SU-DHL-6 (cell line): ENCODE measurements around the gene ARL8B.
"Not testable (repeated sequence)": the region's sequence is repeated elsewhere in the genome, so short reads cannot be mapped to it uniquely, and the experiment has no call there.

Source experiments
- H2AFZ ChIP-seq: fragments of 200-600 bp; sonication (generic); 2 replicates; pipeline ENCODE4 v1.6.1; 2014; ENCODE audit warnings: low read depth, mild to moderate bottlenecking, moderate library complexity, mixed read lengths, antibody characterized with exemption, low read length; ENCODE audit not compliant: severe bottlenecking
- H3F3A ChIP-seq: fragments of 200-600 bp; shearing (Covaris generic); 2 replicates; pipeline ENCODE4 v1.6.0; 2016; ENCODE audit warnings: antibody characterized with exemption, mild to moderate bottlenecking; ENCODE audit not compliant: insufficient read depth
- H3K27ac ChIP-seq: fragments of 200-600 bp; sonication (generic); 2 replicates; pipeline ENCODE4 v1.5.1; 2016; ENCODE audit warnings: low read depth, mild to moderate bottlenecking, low read length, moderate library complexity, mixed read lengths
- H3K27me3 ChIP-seq: fragments of 200-600 bp; sonication (generic), shearing (Covaris generic); 2 replicates; pipeline ENCODE4 v1.6.0; 2014; ENCODE audit warnings: mild to moderate bottlenecking, low read length
- H3K36me3 ChIP-seq: fragments of 200-600 bp; sonication (generic); 2 replicates; pipeline ENCODE4 v1.6.1; 2014; ENCODE audit warnings: mild to moderate bottlenecking, low read length, mixed read lengths
- H3K4me2 ChIP-seq: fragments of 300-600, 200-600 bp; shearing (Covaris generic), sonication (generic); 2 replicates; pipeline ENCODE4 v1.6.0; 2014; ENCODE audit warnings: low read length, low read depth, mild to moderate bottlenecking; ENCODE audit not compliant: poor library complexity, severe bottlenecking
- H3K4me3 ChIP-seq: fragments of 200-600 bp; sonication (generic); 2 replicates; pipeline ENCODE4 v1.5.1; 2014; ENCODE audit warnings: antibody characterized with exemption, low read length, mild to moderate bottlenecking, mixed read lengths; ENCODE audit not compliant: insufficient read depth, poor library complexity, severe bottlenecking
- H3K79me2 ChIP-seq: fragments of 200-600 bp; sonication (generic); 2 replicates; pipeline ENCODE4 v1.6.1; 2014; ENCODE audit warnings: mild to moderate bottlenecking, low read length, moderate library complexity; ENCODE audit not compliant: insufficient read depth
- H3K9ac ChIP-seq: fragments of 200-600 bp; sonication (generic); 2 replicates; pipeline ENCODE4 v1.7.0; 2014; ENCODE audit warnings: mild to moderate bottlenecking, low read length
- H3K9me2 ChIP-seq: fragments of 200-600 bp; sonication (generic); replicated peaks from 2 replicates; pipeline ENCODE4 v1.6.1; 2014; ENCODE audit warnings: low read length; ENCODE audit not compliant: insufficient read depth
- H3K9me3 ChIP-seq: fragments of 200-600 bp; sonication (generic); 2 replicates; pipeline ENCODE4 v1.6.1; 2014; ENCODE audit warnings: low read length, mixed read lengths; ENCODE audit not compliant: insufficient read depth
- H4K20me1 ChIP-seq: fragments of 200-600 bp; sonication (generic); 2 replicates; pipeline ENCODE4 v1.6.1; 2014; ENCODE audit warnings: low read depth, mild to moderate bottlenecking, antibody characterized with exemption, low read length, moderate library complexity, mixed read lengths
- EZH2phosphoT487 ChIP-seq: fragments of 200-600 bp; sonication (generic), shearing (Covaris generic); conservative IDR thresholded peaks from 2 replicates; pipeline ENCODE4 v1.6.1; 2018; ENCODE audit warnings: mild to moderate bottlenecking, antibody characterized with exemption, low read length, moderate library complexity, mixed read lengths
- TF ChIP-seq, protein P1 (sequence below): fragments of 200-600 bp; sonication (generic); IDR thresholded peaks from one replicate; pipeline ENCODE4 v1.5.1; 2017; ENCODE audit warnings: antibody characterized with exemption, mild to moderate bottlenecking, low read length, moderate library complexity; ENCODE audit not compliant: insufficient read depth, poor library complexity, severe bottlenecking

ARL8B gene

DNA sequence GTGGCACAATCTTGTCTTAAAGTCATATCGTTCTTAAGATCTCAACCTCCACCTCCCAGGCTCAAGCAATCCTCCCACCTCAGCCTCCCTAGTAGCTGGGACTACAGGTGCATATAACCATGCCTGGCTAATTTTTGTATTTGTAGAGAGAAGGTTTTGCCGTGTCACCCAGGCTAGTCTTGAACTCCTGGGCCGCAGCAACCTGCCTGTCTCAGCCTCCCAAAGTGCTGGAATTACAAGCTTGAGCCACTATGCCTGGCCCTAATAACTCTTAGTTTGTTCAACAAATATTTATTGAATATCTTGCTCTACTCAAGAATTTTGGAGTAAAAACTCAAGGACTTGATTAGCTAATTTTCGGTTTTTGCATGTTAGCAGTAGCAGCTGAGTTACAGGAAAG is 46.0 kb downstream of the ARL8B start:
- H4K20me1 ChIP-seq, result no peaks in the 10 kb centered on the region
- no peaks in the 10 kb centered on the region for H3K9me2 ChIP-seq
- no peak overlapping the region for H2AFZ ChIP-seq
- no peak overlapping the region for H3K9ac ChIP-seq
- H3F3A ChIP-seq, result peaks cover 11% of the 10 kb centered on the region
- no peak overlapping the region for H3K4me3 ChIP-seq
- H3K4me2 ChIP-seq, result peak overlapping the region; percentile 47
- H3K27ac ChIP-seq, result peak overlapping the region; percentile 22; the same call in 1 of the 2 replicates
- no peaks in the 10 kb centered on the region for H3K9me3 ChIP-seq
- peaks cover 12% of the 10 kb centered on the region; the same call in 1 of the 2 replicates for H3K36me3 ChIP-seq
- no peak for TF ChIP-seq EZH2phosphoT487
- H3K27me3 ChIP-seq, result no peaks in the 10 kb centered on the region
- H3K79me2 ChIP-seq, result peaks cover 81% of the 10 kb centered on the region

DNA sequence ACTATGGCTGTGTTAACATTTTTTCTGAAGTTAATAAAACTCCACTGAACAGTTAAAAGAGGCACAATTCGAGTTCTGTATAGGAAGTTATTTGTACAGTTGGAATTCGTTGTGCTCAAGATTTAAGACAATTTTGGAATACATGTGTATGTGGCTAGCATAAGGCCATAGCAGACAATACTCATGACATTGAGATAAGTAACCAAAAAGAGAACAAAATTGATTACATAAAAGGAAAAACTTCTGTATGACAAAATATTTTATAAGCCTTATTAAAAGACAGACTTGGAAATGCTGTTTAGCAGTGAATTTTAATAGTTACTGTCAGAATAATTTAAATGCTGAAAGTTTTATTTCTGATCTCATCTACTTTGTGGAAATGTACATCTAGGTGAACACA is 47.7 kb downstream of the ARL8B start:
- TF ChIP-seq, protein P1, sequence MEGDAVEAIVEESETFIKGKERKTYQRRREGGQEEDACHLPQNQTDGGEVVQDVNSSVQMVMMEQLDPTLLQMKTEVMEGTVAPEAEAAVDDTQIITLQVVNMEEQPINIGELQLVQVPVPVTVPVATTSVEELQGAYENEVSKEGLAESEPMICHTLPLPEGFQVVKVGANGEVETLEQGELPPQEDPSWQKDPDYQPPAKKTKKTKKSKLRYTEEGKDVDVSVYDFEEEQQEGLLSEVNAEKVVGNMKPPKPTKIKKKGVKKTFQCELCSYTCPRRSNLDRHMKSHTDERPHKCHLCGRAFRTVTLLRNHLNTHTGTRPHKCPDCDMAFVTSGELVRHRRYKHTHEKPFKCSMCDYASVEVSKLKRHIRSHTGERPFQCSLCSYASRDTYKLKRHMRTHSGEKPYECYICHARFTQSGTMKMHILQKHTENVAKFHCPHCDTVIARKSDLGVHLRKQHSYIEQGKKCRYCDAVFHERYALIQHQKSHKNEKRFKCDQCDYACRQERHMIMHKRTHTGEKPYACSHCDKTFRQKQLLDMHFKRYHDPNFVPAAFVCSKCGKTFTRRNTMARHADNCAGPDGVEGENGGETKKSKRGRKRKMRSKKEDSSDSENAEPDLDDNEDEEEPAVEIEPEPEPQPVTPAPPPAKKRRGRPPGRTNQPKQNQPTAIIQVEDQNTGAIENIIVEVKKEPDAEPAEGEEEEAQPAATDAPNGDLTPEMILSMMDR, result no peak
- no peak for TF ChIP-seq EZH2phosphoT487
- Histone ChIP-seq H3K4me3 (no peak overlapping the region), H3K9me2 (no peaks in the 10 kb centered on the region), H2AFZ (no peak overlapping the region), H3K9me3 (no peaks in the 10 kb centered on the region), H3K27ac (peak overlapping the region; percentile 48), H3K79me2 (peaks cover 64% of the 10 kb centered on the region), H3K4me2 (peak overlapping the region; percentile 47), H3K36me3 (peaks cover 17% of the 10 kb centered on the region; the same call in 1 of the 2 replicates), H3F3A (peaks cover 19% of the 10 kb centered on the region), H4K20me1 (no peaks in the 10 kb centered on the region), H3K9ac (no peak overlapping the region), H3K27me3 (no peaks in the 10 kb centered on the region)

DNA sequence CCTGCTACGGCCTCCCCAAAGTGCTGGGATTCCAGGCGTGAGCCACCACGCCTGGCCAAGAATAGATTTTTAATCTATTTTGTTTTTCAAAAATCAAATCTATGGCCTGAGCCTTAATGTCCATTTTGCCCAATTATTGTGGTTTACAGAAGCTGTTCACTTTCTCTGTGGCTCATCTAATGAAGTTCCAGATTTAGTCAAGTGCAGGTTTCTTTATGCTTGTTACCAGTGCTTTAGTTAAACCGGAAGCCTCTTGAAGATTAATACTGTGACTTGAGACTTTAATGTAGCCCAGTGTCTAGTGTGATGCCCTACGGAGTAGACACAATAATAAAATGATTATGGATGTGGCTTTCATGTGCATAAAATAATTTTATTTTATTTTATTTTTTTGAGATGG is 48.9 kb downstream of the ARL8B start:
- no peak overlapping the region for H3K9ac ChIP-seq
- no peak overlapping the region for H2AFZ ChIP-seq
- TF ChIP-seq, protein P1, result no peak
- TF ChIP-seq EZH2phosphoT487, result no peak
- H3K9me2 ChIP-seq, result no peaks in the 10 kb centered on the region
- peaks cover 21% of the 10 kb centered on the region for H3K36me3 ChIP-seq
- no peak overlapping the region for H3K4me3 ChIP-seq
- no peaks in the 10 kb centered on the region for H3K27me3 ChIP-seq
- peaks cover 31% of the 10 kb centered on the region for H3F3A ChIP-seq
- H3K27ac ChIP-seq, result no peak overlapping the region
- no peak overlapping the region for H3K4me2 ChIP-seq
- no peaks in the 10 kb centered on the region for H4K20me1 ChIP-seq
- peaks cover 58% of the 10 kb centered on the region for H3K79me2 ChIP-seq
- no peaks in the 10 kb centered on the region for H3K9me3 ChIP-seq

DNA sequence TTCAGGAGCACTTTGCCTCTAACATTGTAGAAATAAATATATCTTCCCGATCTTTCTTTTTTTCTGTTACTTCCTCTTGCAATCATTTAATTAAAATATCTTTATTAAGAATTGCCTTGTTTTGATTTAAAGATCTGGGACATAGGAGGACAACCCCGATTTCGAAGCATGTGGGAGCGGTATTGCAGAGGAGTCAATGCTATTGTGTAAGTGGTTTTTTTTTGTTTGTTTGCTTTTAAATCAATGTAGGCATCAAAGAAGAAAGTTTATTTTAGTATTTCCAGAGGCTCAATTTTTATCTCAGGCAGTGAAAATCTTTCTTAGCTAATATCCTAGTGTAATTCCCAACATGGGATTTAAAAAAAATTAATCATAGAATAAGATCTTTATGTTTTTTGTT is 49.9 kb downstream of the ARL8B start:
- H3K9me3 ChIP-seq, result no peaks in the 10 kb centered on the region
- H3K4me3 ChIP-seq, result no peak overlapping the region
- H3K79me2 ChIP-seq, result peaks cover 52% of the 10 kb centered on the region
- H3K4me2 ChIP-seq, result no peak overlapping the region
- peaks cover 21% of the 10 kb centered on the region for H3K36me3 ChIP-seq
- peaks cover 38% of the 10 kb centered on the region for H3F3A ChIP-seq
- no peaks in the 10 kb centered on the region for H4K20me1 ChIP-seq
- no peak for TF ChIP-seq EZH2phosphoT487
- TF ChIP-seq, protein P1, result no peak
- H3K27me3 ChIP-seq, result no peaks in the 10 kb centered on the region
- H3K27ac ChIP-seq, result no peak overlapping the region
- no peak overlapping the region for H3K9ac ChIP-seq
- H3K9me2 ChIP-seq, result no peaks in the 10 kb centered on the region
- no peak overlapping the region for H2AFZ ChIP-seq

DNA sequence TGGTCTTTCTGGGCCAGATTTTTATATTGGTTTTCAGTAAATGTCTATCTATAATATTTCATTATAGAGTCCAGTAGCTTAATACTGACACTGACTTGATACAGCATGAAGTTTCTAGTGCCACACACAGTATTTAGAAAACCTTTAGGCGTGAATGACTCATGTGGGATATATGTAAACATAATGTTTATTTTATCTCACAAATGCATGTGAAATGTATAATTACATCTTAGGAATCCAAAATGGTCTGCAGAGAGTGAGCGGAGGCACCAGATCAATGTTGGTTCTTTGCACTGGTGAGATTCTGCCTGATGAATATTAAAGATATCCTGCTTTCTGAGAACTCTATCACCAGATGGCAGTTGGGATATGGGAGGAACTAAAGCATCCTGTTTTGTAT is 56.9 kb downstream of the ARL8B start:
- Histone ChIP-seq H3K79me2 (peaks cover 22% of the 10 kb centered on the region), H3K4me3 (peak overlapping the region; percentile 24), H3K27ac (peak overlapping the region; percentile 97), H3K4me2 (peak overlapping the region; percentile 73), H3F3A (peaks cover 88% of the 10 kb centered on the region), H3K9ac (peak overlapping the region; percentile 47)
- not testable (repeated sequence) for H3K36me3 ChIP-seq, H2AFZ ChIP-seq, H3K9me3 ChIP-seq, H3K27me3 ChIP-seq, H3K9me2 ChIP-seq, H4K20me1 ChIP-seq
